A549 (cell line): ENCODE results near the gene FILIP1L. TPM values are rescaled to one million over a fixed set of nuclear protein-coding genes. Genes with fewer than 3 reads are reported as not detected.
A peak's percentile ranks its signal among the peaks of the same experiment; 100 is the strongest.

Experiments used
- ATAC-seq, 2 experiments: fragments of 200-7000 bp in 1 of 2; fragments of >200 bp in 1 of 2; cut with Nextera tagmentation in 1 of 2; cut with Tn5 transposase in 1 of 2; 3 replicates each; pipeline versions ENCODE4 v1.8.0 to v1.9.1; 2018 to 2020; ENCODE audit warnings: mild to moderate bottlenecking in 1 of 2, moderate library complexity in 1 of 2
- CTCF ChIA-PET: fragments of 300-600 bp; sonication (Branson Sonifier 250); formaldehyde crosslinking; extraction: SDS; loops from one replicate; lab custom pipeline; 2021; ENCODE audit warnings: antibody characterized with exemption, inconsistent platforms; lab: Yijun Ruan, JAX
- POLR2A ChIA-PET: fragments of 350-600 bp; formaldehyde crosslinking; extraction: SDS; loops from one replicate; lab custom pipeline; 2021; ENCODE audit warnings: antibody characterized with exemption, inconsistent platforms; lab: Yijun Ruan, JAX
- DNase-seq, 2 experiments: peaks; one replicate each; pipeline versions ENCODE4 v3.0.0 to v3.0.0-alpha.2; 2011 to 2016; ENCODE audit warnings: low read depth in 1 of 2, low spot score in 1 of 2
- FAIRE-seq: peaks from 2 replicates; lab custom pipeline; 2011; peaks lifted over from hg19 to GRCh38; lab: Jason Lieb, UNC
- H3K27ac ChIP-seq, 2 experiments: fragments of >200 bp; sonication (Bioruptor Twin); formaldehyde crosslinking; 3 replicates each; pipeline ENCODE4 v1.5.1; 2016 to 2017
- H3K4me1 ChIP-seq: fragments of >200 bp; sonication (Bioruptor Twin); formaldehyde crosslinking; 3 replicates; pipeline ENCODE4 v1.6.1; 2016
- H3K4me2 ChIP-seq: fragments of >200 bp; sonication (Bioruptor Twin); formaldehyde crosslinking; 3 replicates; pipeline ENCODE4 v1.6.1; 2016
- H3K4me3 ChIP-seq: fragments of >200 bp; sonication (Bioruptor Twin); formaldehyde crosslinking; 3 replicates; pipeline ENCODE4 v1.5.1; 2016
- H3K9me3 ChIP-seq: fragments of >200 bp; sonication (Bioruptor Twin); formaldehyde crosslinking; 3 replicates; pipeline ENCODE4 v1.6.1; 2016
- ESRRA ChIP-seq: fragments of 150-350 bp; IDR thresholded peaks from 2 replicates; pipeline ENCODE4 v1.6.1; 2014; ENCODE audit warnings: mild to moderate bottlenecking, low read length, borderline replicate concordance
- FOSB ChIP-seq: fragments of 250-450 bp; sonication (Bioruptor Pico); IDR thresholded peaks from 2 replicates; pipeline ENCODE4 v1.5.0; 2020; ENCODE audit warnings: mild to moderate bottlenecking, moderate library complexity
- FOSL2 ChIP-seq, 2 experiments: fragments of 450-650 bp in 1 of 2; fragments of >200 bp in 1 of 2; sonication (Bioruptor Twin) in 1 of 2; formaldehyde crosslinking; IDR thresholded peaks; 2 replicates each; pipeline versions ENCODE4 v1.5.0 to v1.6.1; 2016 to 2020; ENCODE audit warnings: mild to moderate bottlenecking in 1 of 2, moderate library complexity in 1 of 2
- HOXA7 ChIP-seq: fragments of 250-450 bp; sonication (Bioruptor Pico); IDR thresholded peaks from 2 replicates; pipeline ENCODE4 v1.5.0; 2020; ENCODE audit warnings: mild to moderate bottlenecking, moderate library complexity
- HOXB13 ChIP-seq: fragments of 250-450 bp; sonication (Bioruptor Pico); IDR thresholded peaks from 2 replicates; pipeline ENCODE4 v1.5.0; 2020; ENCODE audit warnings: low read depth, mild to moderate bottlenecking, moderate library complexity
- JUN ChIP-seq, 2 experiments: fragments of >200 bp; sonication (Bioruptor Twin); formaldehyde crosslinking; IDR thresholded peaks; 2 replicates in 1 of 2; 3 replicates in 1 of 2; pipeline ENCODE4 v1.6.1; 2016 to 2017
- KDM1A ChIP-seq: fragments of 200-600 bp; sonication (generic); IDR thresholded peaks from 2 replicates; pipeline ENCODE4 v1.6.1; 2016; ENCODE audit warnings: low read depth, mild to moderate bottlenecking
- KDM5A ChIP-seq: fragments of 200-600 bp; sonication (generic); IDR thresholded peaks from 2 replicates; pipeline ENCODE4 v1.6.1; 2016; ENCODE audit warnings: antibody characterized with exemption, mild to moderate bottlenecking
- MAFK ChIP-seq: fragments of 450-650 bp; IDR thresholded peaks from 2 replicates; pipeline ENCODE4 v1.6.1; 2014; ENCODE audit not compliant: partially characterized antibody
- MAZ ChIP-seq: fragments of 150-350 bp; IDR thresholded peaks from 2 replicates; pipeline ENCODE4 v1.6.1; 2014; ENCODE audit warnings: antibody characterized with exemption, low read depth, low read length, borderline replicate concordance
- MYC ChIP-seq: IDR thresholded peaks from 2 replicates; pipeline ENCODE4 v1.6.1; 2012; ENCODE audit warnings: mild to moderate bottlenecking, inconsistent platforms, low read length, improper control_type of control experiment, borderline replicate concordance
- NPAS2 ChIP-seq: fragments of 250-450 bp; sonication (Bioruptor Pico); IDR thresholded peaks from 2 replicates; pipeline ENCODE4 v1.8.0; 2022; ENCODE audit warnings: mild to moderate bottlenecking, moderate library complexity, borderline replicate concordance
- NR3C1 ChIP-seq: fragments of >200 bp; sonication (Bioruptor Twin); formaldehyde crosslinking; IDR thresholded peaks from 3 replicates; pipeline ENCODE4 v1.6.1; 2017
- POLR2A ChIP-seq: IDR thresholded peaks from 2 replicates; pipeline ENCODE4 v1.6.1; 2012; ENCODE audit warnings: mild to moderate bottlenecking, low read length
- POLR2AphosphoS2 ChIP-seq: conservative IDR thresholded peaks from 2 replicates; pipeline ENCODE4 v1.6.1; 2012; ENCODE audit warnings: low read length, improper control_type of control experiment, inconsistent platforms
- RAD21 ChIP-seq, 2 experiments: fragments of >200 bp in 1 of 2; sonication (Bioruptor Twin) in 1 of 2; formaldehyde crosslinking in 1 of 2; IDR thresholded peaks in 1 of 2; conservative IDR thresholded peaks in 1 of 2; 2 replicates in 1 of 2; 3 replicates in 1 of 2; pipeline ENCODE4 v1.6.1; 2012 to 2018; ENCODE audit warnings: inconsistent platforms in 1 of 2
- RARB ChIP-seq: fragments of 250-450 bp; sonication (Bioruptor Pico); IDR thresholded peaks from 2 replicates; pipeline ENCODE4 v1.8.0; 2021; ENCODE audit warnings: mild to moderate bottlenecking, moderate library complexity
- SMC3 ChIP-seq: fragments of >200 bp; sonication (Bioruptor Twin); formaldehyde crosslinking; IDR thresholded peaks from 3 replicates; pipeline ENCODE4 v1.6.1; 2018; ENCODE audit warnings: inconsistent platforms
- TP53 ChIP-seq: fragments of 250-450 bp; sonication (Bioruptor Pico); IDR thresholded peaks from 2 replicates; pipeline ENCODE4 v1.5.0; 2021; ENCODE audit warnings: mild to moderate bottlenecking, moderate library complexity
- ZNF302 ChIP-seq: fragments of 250-450 bp; sonication (Bioruptor Pico); IDR thresholded peaks from 2 replicates; pipeline ENCODE4 v1.9.0; 2021; ENCODE audit warnings: inconsistent platforms, mild to moderate bottlenecking, moderate library complexity
- WGBS: methylation state at CpG from one replicate; pipeline ENCODE4 v1.1.6; 2017; ENCODE audit errors: missing lambda C conversion rate; 5-methylcytosine and 5-hydroxymethylcytosine counted together
- polyA plus RNA-seq, 4 experiments: library from polyadenylated mRNA; depleted of rRNA in 3 of 4; stranded (reverse); fragments of >200 nt; fragmentation: RNase III in 1 of 4; extraction: RNeasy Plus Mini Kit Qiagen cat#74134 plus additional on column Dnase treatment in 1 of 4; gene quantifications; 2 replicates in 3 of 4; 3 replicates in 1 of 4; pipeline ENCODE4 v1.2.3, GENCODE V29; 2011 to 2017
- TF ChIP-seq, protein P1 (sequence below): fragments of >200 bp; sonication (Bioruptor Twin); formaldehyde crosslinking; IDR thresholded peaks from 3 replicates; pipeline ENCODE4 v1.5.1; 2016
- TF ChIP-seq, protein P2 (sequence below): fragments of 150-350 bp; IDR thresholded peaks from 2 replicates; pipeline ENCODE4 v1.6.1; 2014; ENCODE audit warnings: low read depth, mild to moderate bottlenecking, low read length
- TF ChIP-seq, protein P3 (sequence below): fragments of >200 bp; sonication (Bioruptor Twin); formaldehyde crosslinking; IDR thresholded peaks from 2 replicates; pipeline ENCODE4 v1.6.1; 2016
- TF ChIP-seq, protein P4 (sequence below): IDR thresholded peaks from 2 replicates; pipeline ENCODE4 v1.6.1; 2012
- TF ChIP-seq, protein P5 (sequence below): fragments of >200 bp; sonication (Bioruptor Twin); formaldehyde crosslinking; IDR thresholded peaks from 3 replicates; pipeline ENCODE4 v1.6.1; 2016

The FILIP1L gene
- polyA plus RNA-seq, 2 of the 4 experiments (the other 2 are of a cell fraction): 0.19 to 0.45 TPM

DNA sequence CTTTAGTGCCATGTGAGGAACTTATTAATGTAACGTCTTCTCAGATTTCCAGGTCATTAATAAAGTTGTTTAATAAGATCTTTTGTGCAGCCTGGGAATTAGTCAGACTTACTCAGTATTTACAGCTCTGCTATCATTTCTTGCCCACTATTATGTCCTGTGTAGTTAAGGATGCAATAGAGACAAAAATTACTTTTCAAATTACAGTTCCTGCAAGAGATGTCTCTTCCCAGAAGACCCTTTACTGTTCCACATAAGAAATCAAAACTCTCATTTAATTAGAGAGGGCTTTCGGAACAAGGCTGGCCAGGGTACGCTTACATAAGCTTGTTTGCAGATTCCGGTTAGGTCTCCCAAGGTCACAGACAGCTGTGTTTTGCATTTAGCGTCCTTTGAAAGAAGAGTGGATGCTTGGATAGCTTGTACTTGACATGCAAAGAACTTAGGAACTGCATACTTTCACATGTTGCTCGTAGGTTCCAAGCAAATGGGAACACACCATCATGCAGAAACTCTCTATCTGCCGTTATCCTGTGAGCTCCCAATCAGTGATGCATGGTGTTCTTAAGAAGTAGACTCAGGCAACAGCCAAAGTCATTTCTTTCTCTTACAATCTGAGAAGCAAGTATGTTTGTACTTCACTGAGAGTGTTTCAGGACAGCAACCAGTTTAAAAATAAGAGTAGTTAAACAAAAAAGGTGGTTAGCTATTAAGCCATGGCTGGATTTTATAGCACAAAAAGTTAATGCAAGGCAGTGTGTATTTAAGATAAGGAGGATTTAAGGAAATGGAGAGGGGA is 37.4 kb downstream of the FILIP1L start (continued):
- TF ChIP-seq ZNF302 (CRISPR knock-in tag): no peak

DNA sequence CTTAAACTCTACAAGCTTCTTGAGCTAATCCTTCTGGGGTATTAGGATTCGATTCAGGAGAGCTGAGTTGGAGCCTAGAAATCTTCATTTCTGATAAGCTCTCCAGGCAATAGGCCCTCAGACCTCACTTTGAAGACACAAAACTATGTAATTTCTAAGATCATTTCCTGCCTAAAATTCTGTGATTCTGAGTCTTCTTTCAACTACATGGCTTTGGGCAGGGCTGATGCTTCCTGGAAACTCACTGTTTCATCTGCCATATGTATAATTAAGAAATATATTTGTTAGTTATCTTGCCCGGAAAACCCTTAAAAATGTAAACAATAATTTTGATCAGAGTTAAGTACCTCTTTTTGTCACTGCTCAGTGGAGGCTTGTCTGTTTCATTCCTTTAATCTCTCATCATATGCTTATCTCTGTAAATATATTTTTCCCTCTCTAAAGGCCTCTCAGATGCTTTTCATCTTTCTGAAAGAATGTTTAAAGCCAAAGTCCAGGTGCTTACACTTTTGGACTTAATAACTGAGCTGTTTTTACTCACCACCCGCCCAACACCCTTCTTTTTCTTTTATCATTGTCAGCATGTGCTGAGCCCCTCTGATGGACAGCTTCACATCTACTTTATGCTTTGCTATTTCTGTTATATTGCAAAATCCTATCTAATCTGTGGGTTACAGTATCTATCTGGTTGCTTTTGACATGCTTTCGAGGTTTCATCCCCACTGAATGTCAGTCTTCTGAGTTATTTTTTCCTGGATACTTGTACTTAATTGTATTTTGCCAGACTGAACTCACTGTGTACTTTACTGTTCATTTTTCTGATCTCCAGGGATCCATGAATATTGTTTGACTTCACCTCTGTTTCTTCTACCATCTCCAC is 38.2 kb downstream of the FILIP1L start:
- 54% methylated on average over 4 of the region's 4 CpGs for WGBS
- no peak for DNase-seq
- H3K4me2 ChIP-seq: peak overlapping the region; percentile 26; the same call in 2 of the 3 replicates
- H3K4me3 ChIP-seq: no peak overlapping the region
- H3K4me1 ChIP-seq: peaks cover 20% of the 10 kb centered on the region; the same call in 2 of the 3 replicates
- CTCF ChIA-PET: interaction anchor here (0.6 to 1.3 kb wide), 4 partner anchors 76 to 244 kb away, joined by 3 to 4 read pairs (median 3); no protein-coding TSS in a partner anchor
- POLR2A ChIA-PET: no interaction called here
- ATAC-seq: no peak
- H3K27ac ChIP-seq: no peak overlapping the region
- H3K9me3 ChIP-seq: no peaks in the 10 kb centered on the region
- FAIRE-seq: no peak
- TF ChIP-seq, protein P1, sequence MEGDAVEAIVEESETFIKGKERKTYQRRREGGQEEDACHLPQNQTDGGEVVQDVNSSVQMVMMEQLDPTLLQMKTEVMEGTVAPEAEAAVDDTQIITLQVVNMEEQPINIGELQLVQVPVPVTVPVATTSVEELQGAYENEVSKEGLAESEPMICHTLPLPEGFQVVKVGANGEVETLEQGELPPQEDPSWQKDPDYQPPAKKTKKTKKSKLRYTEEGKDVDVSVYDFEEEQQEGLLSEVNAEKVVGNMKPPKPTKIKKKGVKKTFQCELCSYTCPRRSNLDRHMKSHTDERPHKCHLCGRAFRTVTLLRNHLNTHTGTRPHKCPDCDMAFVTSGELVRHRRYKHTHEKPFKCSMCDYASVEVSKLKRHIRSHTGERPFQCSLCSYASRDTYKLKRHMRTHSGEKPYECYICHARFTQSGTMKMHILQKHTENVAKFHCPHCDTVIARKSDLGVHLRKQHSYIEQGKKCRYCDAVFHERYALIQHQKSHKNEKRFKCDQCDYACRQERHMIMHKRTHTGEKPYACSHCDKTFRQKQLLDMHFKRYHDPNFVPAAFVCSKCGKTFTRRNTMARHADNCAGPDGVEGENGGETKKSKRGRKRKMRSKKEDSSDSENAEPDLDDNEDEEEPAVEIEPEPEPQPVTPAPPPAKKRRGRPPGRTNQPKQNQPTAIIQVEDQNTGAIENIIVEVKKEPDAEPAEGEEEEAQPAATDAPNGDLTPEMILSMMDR: no peak
- TF ChIP-seq, protein P2, sequence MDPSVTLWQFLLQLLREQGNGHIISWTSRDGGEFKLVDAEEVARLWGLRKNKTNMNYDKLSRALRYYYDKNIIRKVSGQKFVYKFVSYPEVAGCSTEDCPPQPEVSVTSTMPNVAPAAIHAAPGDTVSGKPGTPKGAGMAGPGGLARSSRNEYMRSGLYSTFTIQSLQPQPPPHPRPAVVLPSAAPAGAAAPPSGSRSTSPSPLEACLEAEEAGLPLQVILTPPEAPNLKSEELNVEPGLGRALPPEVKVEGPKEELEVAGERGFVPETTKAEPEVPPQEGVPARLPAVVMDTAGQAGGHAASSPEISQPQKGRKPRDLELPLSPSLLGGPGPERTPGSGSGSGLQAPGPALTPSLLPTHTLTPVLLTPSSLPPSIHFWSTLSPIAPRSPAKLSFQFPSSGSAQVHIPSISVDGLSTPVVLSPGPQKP: no peak
- TF ChIP-seq KDM1A (no peak), FOSL2 (IDR thresholded peaks at IDR 0.05) (no peak), FOSL2 (CRISPR knock-in tag; IDR thresholded peaks at IDR 0.05) (no peak), TP53 (CRISPR knock-in tag) (no peak), HOXB13 (no peak), POLR2A (no peak), MAFK (no peak)
- TF ChIP-seq, protein P3, sequence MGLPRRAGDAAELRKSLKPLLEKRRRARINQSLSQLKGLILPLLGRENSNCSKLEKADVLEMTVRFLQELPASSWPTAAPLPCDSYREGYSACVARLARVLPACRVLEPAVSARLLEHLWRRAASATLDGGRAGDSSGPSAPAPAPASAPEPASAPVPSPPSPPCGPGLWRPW: no peak
- TF ChIP-seq, protein P4, sequence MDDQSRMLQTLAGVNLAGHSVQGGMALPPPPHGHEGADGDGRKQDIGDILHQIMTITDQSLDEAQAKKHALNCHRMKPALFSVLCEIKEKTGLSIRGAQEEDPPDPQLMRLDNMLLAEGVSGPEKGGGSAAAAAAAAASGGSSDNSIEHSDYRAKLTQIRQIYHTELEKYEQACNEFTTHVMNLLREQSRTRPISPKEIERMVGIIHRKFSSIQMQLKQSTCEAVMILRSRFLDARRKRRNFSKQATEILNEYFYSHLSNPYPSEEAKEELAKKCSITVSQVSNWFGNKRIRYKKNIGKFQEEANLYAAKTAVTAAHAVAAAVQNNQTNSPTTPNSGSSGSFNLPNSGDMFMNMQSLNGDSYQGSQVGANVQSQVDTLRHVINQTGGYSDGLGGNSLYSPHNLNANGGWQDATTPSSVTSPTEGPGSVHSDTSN: no peak

DNA sequence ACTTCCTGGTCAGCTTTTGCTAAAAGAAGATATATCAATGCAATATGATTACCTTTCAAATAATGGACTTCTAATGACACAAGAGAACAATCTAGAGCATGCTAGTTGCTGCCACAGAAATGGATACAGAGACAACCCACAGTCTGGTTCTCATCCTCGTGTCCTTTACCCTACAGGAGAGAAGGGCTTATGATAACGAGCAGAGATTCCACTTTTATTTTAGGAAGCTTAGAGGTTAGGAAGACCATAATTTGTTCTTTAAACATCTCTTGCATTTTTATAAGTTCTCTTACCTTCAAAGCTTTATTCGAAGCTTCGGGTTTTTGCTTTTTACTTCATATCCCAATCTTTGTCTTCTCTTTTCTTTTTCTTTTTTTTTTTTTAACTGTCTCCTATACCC is 39.1 kb downstream of the FILIP1L start:
- H3K4me3 ChIP-seq: no peak overlapping the region
- ATAC-seq: no peak
- H3K9me3 ChIP-seq: no peaks in the 10 kb centered on the region
- no peak overlapping the region for H3K27ac ChIP-seq
- no peak for FAIRE-seq
- H3K4me2 ChIP-seq: no peak overlapping the region
- 90% methylated on average over 4 of the region's 4 CpGs for WGBS
- POLR2A ChIA-PET: no interaction called here
- CTCF ChIA-PET: interaction anchor here (0.6 to 1.3 kb wide), 4 partner anchors 10 to 243 kb away, joined by 3 to 4 read pairs (median 3); no protein-coding TSS in a partner anchor
- peaks cover 14% of the 10 kb centered on the region; the same call in 2 of the 3 replicates for H3K4me1 ChIP-seq
- no peak for DNase-seq
- TF ChIP-seq MAFK (no peak), POLR2AphosphoS2 (no peak), RAD21 (conservative IDR thresholded peaks at IDR 0.05 in 1 of 2, IDR thresholded peaks at IDR 0.05 in 1 of 2) (no peak), MYC (no peak), RARB (CRISPR knock-in tag) (no peak), NPAS2 (CRISPR knock-in tag) (no peak), MAZ (no peak), FOSB (CRISPR knock-in tag) (no peak), NR3C1 (no peak), SMC3 (no peak), HOXB13 (no peak), KDM5A (no peak), HOXA7 (CRISPR knock-in tag) (no peak), ZNF302 (CRISPR knock-in tag) (no peak), ESRRA (no peak), JUN (IDR thresholded peaks at IDR 0.05) (no peak)
- TF ChIP-seq, protein P5, sequence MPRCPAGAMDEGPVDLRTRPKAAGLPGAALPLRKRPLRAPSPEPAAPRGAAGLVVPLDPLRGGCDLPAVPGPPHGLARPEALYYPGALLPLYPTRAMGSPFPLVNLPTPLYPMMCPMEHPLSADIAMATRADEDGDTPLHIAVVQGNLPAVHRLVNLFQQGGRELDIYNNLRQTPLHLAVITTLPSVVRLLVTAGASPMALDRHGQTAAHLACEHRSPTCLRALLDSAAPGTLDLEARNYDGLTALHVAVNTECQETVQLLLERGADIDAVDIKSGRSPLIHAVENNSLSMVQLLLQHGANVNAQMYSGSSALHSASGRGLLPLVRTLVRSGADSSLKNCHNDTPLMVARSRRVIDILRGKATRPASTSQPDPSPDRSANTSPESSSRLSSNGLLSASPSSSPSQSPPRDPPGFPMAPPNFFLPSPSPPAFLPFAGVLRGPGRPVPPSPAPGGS: no peak
